Neural cell (in vitro differentiated cells): ENCODE measurements around the gene DBF4B. TPM values are rescaled to one million over a fixed set of nuclear protein-coding genes. Genes with fewer than 3 reads are reported as not detected.
A peak's percentile ranks its signal among the peaks of the same experiment; 100 is the strongest.

Experiments
- H2AFZ ChIP-seq: fragments of 200-600, 300-800 bp; sonication (generic), shearing (Covaris generic); 2 replicates; pipeline ENCODE4 v1.6.0; 2014; ENCODE audit warnings: low read depth, mild to moderate bottlenecking, antibody characterized with exemption, low read length, moderate library complexity
- H3F3A ChIP-seq: fragments of 200-600 bp; shearing (Covaris generic); 2 replicates; pipeline ENCODE4 v1.6.1; 2016; ENCODE audit warnings: mild to moderate bottlenecking, moderate library complexity, mixed read lengths, antibody characterized with exemption, low read length; ENCODE audit not compliant: insufficient read depth, poor library complexity, severe bottlenecking
- H3K27ac ChIP-seq: fragments of 200-600, 300-800 bp; sonication (generic), shearing (Covaris generic); 2 replicates; pipeline ENCODE4 v1.5.1; 2014; ENCODE audit warnings: mild to moderate bottlenecking, low read length, moderate library complexity
- H3K27me3 ChIP-seq: fragments of 300-800, 200-600 bp; sonication (generic), shearing (Covaris generic); 2 replicates; pipeline ENCODE4 v1.6.0; 2014; ENCODE audit warnings: mild to moderate bottlenecking, low read depth, low read length, moderate library complexity; ENCODE audit not compliant: insufficient read depth
- H3K36me3 ChIP-seq: fragments of 300-800, 200-600 bp; sonication (generic), shearing (Covaris generic); 2 replicates; pipeline ENCODE4 v1.5.1; 2014; ENCODE audit warnings: mild to moderate bottlenecking, antibody characterized with exemption, low read length, moderate library complexity; ENCODE audit not compliant: insufficient read depth
- H3K4me2 ChIP-seq: fragments of 300-800, 200-600 bp; sonication (generic), shearing (Covaris generic); 2 replicates; pipeline ENCODE4 v1.6.0; 2014; ENCODE audit warnings: mild to moderate bottlenecking, low read length
- H3K4me3 ChIP-seq: fragments of 300-800, 200-600 bp; sonication (generic), shearing (Covaris generic); 2 replicates; pipeline ENCODE4 v1.5.1; 2014; ENCODE audit warnings: mild to moderate bottlenecking, low read length, moderate library complexity
- H3K79me2 ChIP-seq: fragments of 200-600 bp; shearing (Covaris generic); replicated peaks from 2 replicates; pipeline ENCODE4 v1.6.0; 2014; ENCODE audit warnings: mild to moderate bottlenecking, low read length, moderate library complexity; ENCODE audit not compliant: insufficient read depth
- H3K9ac ChIP-seq: fragments of 300-800, 200-600 bp; sonication (generic), shearing (Covaris generic); 2 replicates; pipeline ENCODE4 v1.6.1; 2016; ENCODE audit warnings: mild to moderate bottlenecking, low read length, mixed read lengths
- H3K9me2 ChIP-seq: fragments of 200-600 bp; shearing (Covaris generic); 2 replicates; pipeline ENCODE4 v1.6.1; 2016; ENCODE audit warnings: mild to moderate bottlenecking, low read length, mixed read lengths; ENCODE audit not compliant: insufficient read depth
- H3K9me3 ChIP-seq: fragments of 200-600, 300-800 bp; sonication (generic), shearing (Covaris generic); 2 replicates; pipeline ENCODE4 v1.6.1; 2016; ENCODE audit warnings: mild to moderate bottlenecking, mixed run types, low read length, moderate library complexity, mixed read lengths
- H4K20me1 ChIP-seq: fragments of 200-600 bp; shearing (Covaris generic); 2 replicates; pipeline ENCODE4 v1.6.1; 2016; ENCODE audit warnings: mild to moderate bottlenecking, mixed run types; ENCODE audit not compliant: insufficient read depth
- CTCF ChIP-seq: fragments of 450-650 bp; IDR thresholded peaks from 2 replicates; pipeline ENCODE4 v1.5.1; 2014; ENCODE audit warnings: antibody characterized with exemption, mild to moderate bottlenecking, moderate library complexity; ENCODE audit not compliant: poor library complexity, severe bottlenecking
- EP300 ChIP-seq: fragments of 450-650 bp; conservative IDR thresholded peaks from 2 replicates; pipeline ENCODE4 v1.6.1; 2014; ENCODE audit warnings: antibody characterized with exemption, mild to moderate bottlenecking, moderate library complexity; ENCODE audit not compliant: poor library complexity, severe bottlenecking
- EZH2 ChIP-seq: fragments of 200-600, 300-800 bp; shearing (Covaris generic), sonication (generic); IDR thresholded peaks from 2 replicates; pipeline ENCODE4 v1.6.1; 2014; ENCODE audit warnings: antibody characterized with exemption, low read length, borderline replicate concordance, mild to moderate bottlenecking; ENCODE audit not compliant: insufficient read depth, poor library complexity, severe bottlenecking
- MXI1 ChIP-seq: fragments of 450-650 bp; conservative IDR thresholded peaks from 2 replicates; pipeline ENCODE4 v1.6.1; 2014; ENCODE audit warnings: antibody characterized with exemption, mild to moderate bottlenecking; ENCODE audit not compliant: poor library complexity, severe bottlenecking
- POLR2AphosphoS5 ChIP-seq: IDR thresholded peaks from 2 replicates; pipeline ENCODE4 v1.6.1; 2012
- RAD21 ChIP-seq: fragments of 450-650 bp; conservative IDR thresholded peaks from 2 replicates; pipeline ENCODE4 v1.6.1; 2014; ENCODE audit warnings: antibody characterized with exemption, mild to moderate bottlenecking, moderate library complexity
- REST ChIP-seq: IDR thresholded peaks from 2 replicates; pipeline ENCODE4 v1.6.1; 2012; ENCODE audit warnings: borderline replicate concordance
- SMC3 ChIP-seq: fragments of 450-650 bp; conservative IDR thresholded peaks from 2 replicates; pipeline ENCODE4 v1.6.1; 2014; ENCODE audit warnings: antibody characterized with exemption, mild to moderate bottlenecking, moderate library complexity; ENCODE audit not compliant: poor library complexity
- TAF1 ChIP-seq: IDR thresholded peaks from 2 replicates; pipeline ENCODE4 v1.6.1; 2012; ENCODE audit warnings: low read depth
- polyA plus RNA-seq: library from polyadenylated mRNA; depleted of rRNA; stranded (reverse); fragments of >200 nt; gene quantifications from 2 replicates; pipeline ENCODE4 v1.2.3, GENCODE V29; 2014

The DBF4B gene
- polyA plus RNA-seq, 1 donor from 2014 or later, result 10.7 TPM

- Histone ChIP-seq H3K79me2 (no peaks in the 10 kb centered on the region), H3K4me2 (peak overlapping the region; percentile 89), H3K9me2 (no peaks in the 10 kb centered on the region), H3K27ac (peak overlapping the region; percentile 28), H3K9ac (peak overlapping the region; percentile 54), H3K9me3 (no peaks in the 10 kb centered on the region), H3K4me3 (peak overlapping the region; percentile 92), H3F3A (no peaks in the 10 kb centered on the region), H3K36me3 (no peaks in the 10 kb centered on the region), H2AFZ (peak overlapping the region; percentile 54), H3K27me3 (peaks cover 6% of the 10 kb centered on the region), H4K20me1 (no peaks in the 10 kb centered on the region)
- TF ChIP-seq POLR2AphosphoS5 (peak; percentile 22), REST (no peak), SMC3 (peak; percentile 66), MXI1 (peak; percentile 98)
These were observed 66.8 kb downstream of the DBF4B start for GRCh38 chr17:44775136-44775837.

GRCh38 chr17:44775838-44776621 lies 67.6 kb downstream of the DBF4B start:
- Histone ChIP-seq H3K9me2 (no peaks in the 10 kb centered on the region), H4K20me1 (no peaks in the 10 kb centered on the region), H3K4me3 (peak overlapping the region; percentile 92), H3K27ac (peak overlapping the region; percentile 18), H3F3A (no peaks in the 10 kb centered on the region), H3K9ac (peak overlapping the region; percentile 60), H2AFZ (peak overlapping the region; percentile 67), H3K9me3 (no peaks in the 10 kb centered on the region), H3K79me2 (no peaks in the 10 kb centered on the region), H3K4me2 (peak overlapping the region; percentile 64), H3K27me3 (peaks cover 6% of the 10 kb centered on the region), H3K36me3 (no peaks in the 10 kb centered on the region)
- no peak for TF ChIP-seq RAD21
- no peak for TF ChIP-seq REST
- no peak for TF ChIP-seq CTCF
- TF ChIP-seq EZH2, result no peak
- no peak for TF ChIP-seq SMC3
- TF ChIP-seq EP300, result no peak
- TF ChIP-seq POLR2AphosphoS5, result no peak
- TF ChIP-seq MXI1, result no peak
- no peak for TF ChIP-seq TAF1
